Neural cell (in vitro differentiated cells): ENCODE measurements around the gene PBX1. TPM values are rescaled to one million over a fixed set of nuclear protein-coding genes. Genes with fewer than 3 reads are reported as not detected.

Source experiments
- H2AFZ ChIP-seq: fragments of 200-600, 300-800 bp; sonication (generic), shearing (Covaris generic); 2 replicates; pipeline ENCODE4 v1.6.0; 2014; ENCODE audit warnings: low read depth, mild to moderate bottlenecking, antibody characterized with exemption, low read length, moderate library complexity
- H3F3A ChIP-seq: fragments of 200-600 bp; shearing (Covaris generic); 2 replicates; pipeline ENCODE4 v1.6.1; 2016; ENCODE audit warnings: mild to moderate bottlenecking, moderate library complexity, mixed read lengths, antibody characterized with exemption, low read length; ENCODE audit not compliant: insufficient read depth, poor library complexity, severe bottlenecking
- H3K27ac ChIP-seq: fragments of 200-600, 300-800 bp; sonication (generic), shearing (Covaris generic); 2 replicates; pipeline ENCODE4 v1.5.1; 2014; ENCODE audit warnings: mild to moderate bottlenecking, low read length, moderate library complexity
- H3K27me3 ChIP-seq: fragments of 300-800, 200-600 bp; sonication (generic), shearing (Covaris generic); 2 replicates; pipeline ENCODE4 v1.6.0; 2014; ENCODE audit warnings: mild to moderate bottlenecking, low read depth, low read length, moderate library complexity; ENCODE audit not compliant: insufficient read depth
- H3K36me3 ChIP-seq: fragments of 300-800, 200-600 bp; sonication (generic), shearing (Covaris generic); 2 replicates; pipeline ENCODE4 v1.5.1; 2014; ENCODE audit warnings: mild to moderate bottlenecking, antibody characterized with exemption, low read length, moderate library complexity; ENCODE audit not compliant: insufficient read depth
- H3K4me2 ChIP-seq: fragments of 300-800, 200-600 bp; sonication (generic), shearing (Covaris generic); 2 replicates; pipeline ENCODE4 v1.6.0; 2014; ENCODE audit warnings: mild to moderate bottlenecking, low read length
- H3K4me3 ChIP-seq: fragments of 300-800, 200-600 bp; sonication (generic), shearing (Covaris generic); 2 replicates; pipeline ENCODE4 v1.5.1; 2014; ENCODE audit warnings: mild to moderate bottlenecking, low read length, moderate library complexity
- H3K79me2 ChIP-seq: fragments of 200-600 bp; shearing (Covaris generic); replicated peaks from 2 replicates; pipeline ENCODE4 v1.6.0; 2014; ENCODE audit warnings: mild to moderate bottlenecking, low read length, moderate library complexity; ENCODE audit not compliant: insufficient read depth
- H3K9ac ChIP-seq: fragments of 300-800, 200-600 bp; sonication (generic), shearing (Covaris generic); 2 replicates; pipeline ENCODE4 v1.6.1; 2016; ENCODE audit warnings: mild to moderate bottlenecking, low read length, mixed read lengths
- H3K9me2 ChIP-seq: fragments of 200-600 bp; shearing (Covaris generic); 2 replicates; pipeline ENCODE4 v1.6.1; 2016; ENCODE audit warnings: mild to moderate bottlenecking, low read length, mixed read lengths; ENCODE audit not compliant: insufficient read depth
- H3K9me3 ChIP-seq: fragments of 200-600, 300-800 bp; sonication (generic), shearing (Covaris generic); 2 replicates; pipeline ENCODE4 v1.6.1; 2016; ENCODE audit warnings: mild to moderate bottlenecking, mixed run types, low read length, moderate library complexity, mixed read lengths
- H4K20me1 ChIP-seq: fragments of 200-600 bp; shearing (Covaris generic); 2 replicates; pipeline ENCODE4 v1.6.1; 2016; ENCODE audit warnings: mild to moderate bottlenecking, mixed run types; ENCODE audit not compliant: insufficient read depth
- CTCF ChIP-seq: fragments of 450-650 bp; IDR thresholded peaks from 2 replicates; pipeline ENCODE4 v1.5.1; 2014; ENCODE audit warnings: antibody characterized with exemption, mild to moderate bottlenecking, moderate library complexity; ENCODE audit not compliant: poor library complexity, severe bottlenecking
- EP300 ChIP-seq: fragments of 450-650 bp; conservative IDR thresholded peaks from 2 replicates; pipeline ENCODE4 v1.6.1; 2014; ENCODE audit warnings: antibody characterized with exemption, mild to moderate bottlenecking, moderate library complexity; ENCODE audit not compliant: poor library complexity, severe bottlenecking
- EZH2 ChIP-seq: fragments of 200-600, 300-800 bp; shearing (Covaris generic), sonication (generic); IDR thresholded peaks from 2 replicates; pipeline ENCODE4 v1.6.1; 2014; ENCODE audit warnings: antibody characterized with exemption, low read length, borderline replicate concordance, mild to moderate bottlenecking; ENCODE audit not compliant: insufficient read depth, poor library complexity, severe bottlenecking
- MXI1 ChIP-seq: fragments of 450-650 bp; conservative IDR thresholded peaks from 2 replicates; pipeline ENCODE4 v1.6.1; 2014; ENCODE audit warnings: antibody characterized with exemption, mild to moderate bottlenecking; ENCODE audit not compliant: poor library complexity, severe bottlenecking
- POLR2AphosphoS5 ChIP-seq: IDR thresholded peaks from 2 replicates; pipeline ENCODE4 v1.6.1; 2012
- RAD21 ChIP-seq: fragments of 450-650 bp; conservative IDR thresholded peaks from 2 replicates; pipeline ENCODE4 v1.6.1; 2014; ENCODE audit warnings: antibody characterized with exemption, mild to moderate bottlenecking, moderate library complexity
- SMC3 ChIP-seq: fragments of 450-650 bp; conservative IDR thresholded peaks from 2 replicates; pipeline ENCODE4 v1.6.1; 2014; ENCODE audit warnings: antibody characterized with exemption, mild to moderate bottlenecking, moderate library complexity; ENCODE audit not compliant: poor library complexity
- TAF1 ChIP-seq: IDR thresholded peaks from 2 replicates; pipeline ENCODE4 v1.6.1; 2012; ENCODE audit warnings: low read depth
- polyA plus RNA-seq: library from polyadenylated mRNA; depleted of rRNA; stranded (reverse); fragments of >200 nt; gene quantifications from 2 replicates; pipeline ENCODE4 v1.2.3, GENCODE V29; 2014
- TF ChIP-seq, protein P1 (sequence below): IDR thresholded peaks from 2 replicates; pipeline ENCODE4 v1.6.1; 2012; ENCODE audit warnings: borderline replicate concordance

The PBX1 gene
- polyA plus RNA-seq, 1 donor from 2014 or later = 42.4 TPM

GRCh38 chr1:164658864-164659263 lies 99.9 kb downstream of the PBX1 start:
- Histone ChIP-seq H3K4me3 (no peak overlapping the region), H3K79me2 (peaks cover 91% of the 10 kb centered on the region), H3K4me2 (no peak overlapping the region), H3K9ac (no peak overlapping the region), H4K20me1 (no peaks in the 10 kb centered on the region), H3K9me2 (no peaks in the 10 kb centered on the region), H3F3A (no peaks in the 10 kb centered on the region), H3K36me3 (no peaks in the 10 kb centered on the region), H3K9me3 (no peaks in the 10 kb centered on the region), H2AFZ (no peak overlapping the region), H3K27ac (no peak overlapping the region), H3K27me3 (no peaks in the 10 kb centered on the region)
- TF ChIP-seq, protein P1, sequence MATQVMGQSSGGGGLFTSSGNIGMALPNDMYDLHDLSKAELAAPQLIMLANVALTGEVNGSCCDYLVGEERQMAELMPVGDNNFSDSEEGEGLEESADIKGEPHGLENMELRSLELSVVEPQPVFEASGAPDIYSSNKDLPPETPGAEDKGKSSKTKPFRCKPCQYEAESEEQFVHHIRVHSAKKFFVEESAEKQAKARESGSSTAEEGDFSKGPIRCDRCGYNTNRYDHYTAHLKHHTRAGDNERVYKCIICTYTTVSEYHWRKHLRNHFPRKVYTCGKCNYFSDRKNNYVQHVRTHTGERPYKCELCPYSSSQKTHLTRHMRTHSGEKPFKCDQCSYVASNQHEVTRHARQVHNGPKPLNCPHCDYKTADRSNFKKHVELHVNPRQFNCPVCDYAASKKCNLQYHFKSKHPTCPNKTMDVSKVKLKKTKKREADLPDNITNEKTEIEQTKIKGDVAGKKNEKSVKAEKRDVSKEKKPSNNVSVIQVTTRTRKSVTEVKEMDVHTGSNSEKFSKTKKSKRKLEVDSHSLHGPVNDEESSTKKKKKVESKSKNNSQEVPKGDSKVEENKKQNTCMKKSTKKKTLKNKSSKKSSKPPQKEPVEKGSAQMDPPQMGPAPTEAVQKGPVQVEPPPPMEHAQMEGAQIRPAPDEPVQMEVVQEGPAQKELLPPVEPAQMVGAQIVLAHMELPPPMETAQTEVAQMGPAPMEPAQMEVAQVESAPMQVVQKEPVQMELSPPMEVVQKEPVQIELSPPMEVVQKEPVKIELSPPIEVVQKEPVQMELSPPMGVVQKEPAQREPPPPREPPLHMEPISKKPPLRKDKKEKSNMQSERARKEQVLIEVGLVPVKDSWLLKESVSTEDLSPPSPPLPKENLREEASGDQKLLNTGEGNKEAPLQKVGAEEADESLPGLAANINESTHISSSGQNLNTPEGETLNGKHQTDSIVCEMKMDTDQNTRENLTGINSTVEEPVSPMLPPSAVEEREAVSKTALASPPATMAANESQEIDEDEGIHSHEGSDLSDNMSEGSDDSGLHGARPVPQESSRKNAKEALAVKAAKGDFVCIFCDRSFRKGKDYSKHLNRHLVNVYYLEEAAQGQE = no peak
- no peak for TF ChIP-seq SMC3
- TF ChIP-seq EZH2 = no peak
- TF ChIP-seq TAF1 = no peak
- no peak for TF ChIP-seq RAD21
- TF ChIP-seq MXI1 = no peak
- no peak for TF ChIP-seq CTCF
- no peak for TF ChIP-seq EP300
- TF ChIP-seq POLR2AphosphoS5 = no peak

- Histone ChIP-seq H3K9ac (no peak overlapping the region), H2AFZ (no peak overlapping the region), H4K20me1 (no peaks in the 10 kb centered on the region), H3F3A (no peaks in the 10 kb centered on the region), H3K27ac (no peak overlapping the region), H3K9me2 (no peaks in the 10 kb centered on the region), H3K79me2 (peaks cover 87% of the 10 kb centered on the region), H3K4me2 (no peak overlapping the region), H3K9me3 (no peaks in the 10 kb centered on the region), H3K4me3 (no peak overlapping the region), H3K36me3 (no peaks in the 10 kb centered on the region), H3K27me3 (no peaks in the 10 kb centered on the region)
- TF ChIP-seq RAD21 (no peak), POLR2AphosphoS5 (no peak), MXI1 (no peak), SMC3 (no peak), CTCF (no peak), TAF1 (no peak), EP300 (no peak), EZH2 (no peak)
- TF ChIP-seq, protein P1 = no peak
These were observed 100.8 kb downstream of the PBX1 start for GRCh38 chr1:164659621-164660411.
